Esophagus squamous epithelium (tissue), 5 donors: ENCODE measurements around the gene SPATA1. TPM values are rescaled to one million over a fixed set of nuclear protein-coding genes. Genes with fewer than 3 reads are reported as not detected.

Source experiments
- DNase-seq: peaks from one replicate; lab custom pipeline; 2025; lab: John Stamatoyannopoulos, UW
- H3K27ac ChIP-seq, 4 donors: fragments of 200-600 bp; sonication (generic); one replicate each; pipeline ENCODE4 v1.5.1; 2016 to 2019; ENCODE audit warnings: mild to moderate bottlenecking in 1 of 4
- H3K27me3 ChIP-seq, 4 donors: fragments of 200-600 bp; sonication (generic); 1 replicate in 3 of 4; 2 replicates in 1 of 4; pipeline versions ENCODE4 v1.5.1 to v1.6.0; 2017 to 2021; ENCODE audit warnings: antibody characterized with exemption in 1 of 4
- H3K36me3 ChIP-seq, 3 donors: fragments of 200-600 bp; sonication (generic); one replicate each; pipeline ENCODE4 v1.5.1; 2016 to 2019
- H3K4me1 ChIP-seq, 3 donors: fragments of 200-600 bp; sonication (generic); one replicate each; pipeline ENCODE4 v1.5.1; 2017 to 2019
- H3K4me3 ChIP-seq, 4 donors: fragments of 200-600 bp; sonication (generic); 1 replicate in 3 of 4; 2 replicates in 1 of 4; pipeline ENCODE4 v1.5.1; 2016 to 2019; ENCODE audit warnings: mild to moderate bottlenecking in 2 of 4, moderate library complexity in 1 of 4
- H3K9me3 ChIP-seq, 3 donors: fragments of 200-600 bp; sonication (generic); one replicate each; pipeline ENCODE4 v1.5.1; 2016 to 2019
- CTCF ChIP-seq, 6 experiments: fragments of 450-650 bp in 4 of 6; fragments of 200-600 bp in 2 of 6; sonication (generic) in 2 of 6; IDR thresholded peaks; one replicate each; pipeline ENCODE4 v1.5.1; 2016 to 2019; ENCODE audit warnings: antibody characterized with exemption in 6 of 6, mild to moderate bottlenecking in 4 of 6, moderate library complexity in 4 of 6
- POLR2A ChIP-seq, 4 donors: fragments of 450-650 bp; IDR thresholded peaks; one replicate each; pipeline ENCODE4 v1.6.1; 2017; ENCODE audit warnings: antibody characterized with exemption in 4 of 4, mild to moderate bottlenecking in 4 of 4, moderate library complexity in 3 of 4
- WGBS, 2 donors: methylation state at CpG; one replicate each; pipeline ENCODE4 v1.1.5; 2018; 5-methylcytosine and 5-hydroxymethylcytosine counted together
- intact Hi-C: fragments of 100-400 bp; cut with DNase I; formaldehyde crosslinking; loops from one replicate; pipeline ENCODE4 v1.15.0; 2022
- total RNA-seq, 4 donors: library from RNA; depleted of rRNA; stranded (reverse); fragments of >200 nt; gene quantifications; one replicate each; pipeline ENCODE4 v1.1.0, GENCODE V29; 2016
- donor health status: DM: yes; HTN: yes; CAD: no.

SPATA1 gene
- total RNA-seq, 4 donors from 2014 or later = 0.15 TPM; not detected in 3

- TF ChIP-seq CTCF (IDR thresholded peaks at IDR 0.05) = no peak
- TF ChIP-seq POLR2A (IDR thresholded peaks at IDR 0.05) = no peak
- no peak overlapping the region for H3K27ac ChIP-seq
- intact Hi-C loops = no loop called here
- H3K27me3 ChIP-seq = no peaks in the 10 kb centered on the region
- no peaks in the 10 kb centered on the region for H3K9me3 ChIP-seq
- DNase-seq = no peak
- WGBS, 2 donors = 33 to 44% methylated on average over 2 of the region's 2 CpGs
- H3K36me3 ChIP-seq = peaks cover 16 to 89% (median 26%) of the 10 kb centered on the region in 3 donors
- H3K4me3 ChIP-seq = no peak overlapping the region
- H3K4me1 ChIP-seq = peaks cover 0 to 33% (median under 1%) of the 10 kb centered on the region in 3 donors
Observed at GRCh38 chr1:84497631-84498275, 8.4 kb upstream of the SPATA1 start.

GRCh38 chr1:84502927-84503326 lies 3.3 kb upstream of the SPATA1 start:
- no peaks in the 10 kb centered on the region for H3K9me3 ChIP-seq
- H3K4me3 ChIP-seq = no peak overlapping the region
- H3K36me3 ChIP-seq = peaks cover 7 to 40% (median 9%) of the 10 kb centered on the region in 3 donors
- no peaks in the 10 kb centered on the region for H3K27me3 ChIP-seq
- 38 to 47% methylated on average over 5 of the region's 5 CpGs for WGBS, 2 donors
- intact Hi-C loops = no loop called here
- DNase-seq = no peak
- no peak overlapping the region for H3K27ac ChIP-seq
- peaks cover 11 to 63% (median 25%) of the 10 kb centered on the region in 3 donors for H3K4me1 ChIP-seq
- TF ChIP-seq CTCF (IDR thresholded peaks at IDR 0.05) = no peak
- no peak for TF ChIP-seq POLR2A (IDR thresholded peaks at IDR 0.05)

DNA sequence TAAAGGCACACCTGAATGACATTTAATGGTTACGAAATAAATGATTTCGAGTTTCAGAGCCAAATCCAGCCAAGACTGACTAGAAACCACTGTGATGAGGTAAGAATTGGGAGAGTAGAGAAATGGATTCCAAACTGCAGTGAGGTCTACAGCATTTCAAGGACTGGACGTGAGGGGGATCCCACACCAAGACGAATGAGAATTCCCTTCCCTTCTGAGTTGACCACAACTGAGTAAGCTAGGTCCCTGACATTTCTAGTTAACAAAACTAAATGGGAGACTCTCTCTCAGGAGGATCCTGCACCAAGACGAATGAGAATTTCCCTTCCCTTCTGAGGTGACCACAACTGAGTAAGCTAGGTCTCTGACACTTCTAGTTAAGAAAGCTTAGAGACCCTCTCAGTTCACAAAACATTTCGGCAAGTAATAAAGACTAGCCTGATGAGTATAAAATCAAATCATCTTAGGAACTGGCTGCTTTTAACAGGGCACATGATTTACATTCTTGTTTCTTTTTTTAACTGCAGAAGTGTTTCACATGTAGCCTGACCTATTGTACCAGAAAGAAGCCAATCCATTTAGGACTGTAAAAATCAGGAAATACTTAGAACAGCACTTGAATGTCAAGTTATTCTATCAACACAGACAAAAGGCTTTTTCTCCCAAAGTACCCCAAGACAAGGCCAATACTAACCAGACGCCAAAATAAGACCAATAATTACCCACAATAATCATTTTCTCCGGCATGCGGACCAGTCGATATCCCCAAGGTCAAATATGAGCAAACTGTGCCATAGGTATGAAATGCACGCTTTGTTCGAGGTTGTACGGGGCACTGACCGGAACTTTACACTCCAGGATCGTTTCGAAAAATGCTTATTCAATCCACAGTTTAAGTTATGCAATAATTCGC lies 1.4 kb upstream of the SPATA1 start:
- peak overlapping the region; percentile 95 to 99 (median 96) for H3K27ac ChIP-seq
- peaks cover 11 to 62% (median 25%) of the 10 kb centered on the region in 3 donors for H3K4me1 ChIP-seq
- no peak for DNase-seq
- H3K36me3 ChIP-seq = peaks cover 0 to 21% (median 3%) of the 10 kb centered on the region in 3 donors
- 2 to 7% methylated on average over 17 of the region's 17 CpGs for WGBS, 2 donors
- intact Hi-C loops = no loop called here
- no peaks in the 10 kb centered on the region for H3K9me3 ChIP-seq
- no peaks in the 10 kb centered on the region for H3K27me3 ChIP-seq
- H3K4me3 ChIP-seq = peak overlapping the region; percentile 67 to 94 (median 82)
- TF ChIP-seq POLR2A (IDR thresholded peaks at IDR 0.05) (no peak), CTCF (IDR thresholded peaks at IDR 0.05) (no peak)

DNA sequence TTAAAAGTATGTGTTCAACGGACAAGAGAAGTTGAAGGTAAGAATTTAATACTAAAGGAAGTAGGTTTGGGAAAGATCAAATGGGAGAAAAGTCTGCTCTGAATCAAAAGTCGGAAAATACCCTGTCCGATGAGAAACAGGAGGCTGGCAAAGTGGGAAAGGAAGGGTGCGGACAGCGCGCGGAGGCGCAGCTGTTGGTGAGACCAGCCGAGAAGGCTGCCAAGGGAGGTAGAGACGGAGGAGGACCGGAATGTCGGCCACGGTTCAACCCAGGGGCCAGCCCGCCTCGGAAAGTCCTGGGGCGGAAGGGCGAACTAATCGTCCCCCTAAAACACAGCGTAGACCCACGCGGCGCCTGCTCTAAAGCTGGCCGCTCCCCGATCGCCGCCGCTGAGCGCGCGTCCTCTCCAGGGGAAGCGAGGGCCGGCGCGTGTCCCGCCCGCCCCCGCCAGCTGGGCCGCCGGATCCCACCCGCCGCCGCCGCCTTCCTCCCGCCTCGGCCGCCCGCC lies 639 bp upstream of the SPATA1 start:
- no peaks in the 10 kb centered on the region for H3K27me3 ChIP-seq
- peak overlapping the region; percentile 95 to 99 (median 96) for H3K27ac ChIP-seq
- TF ChIP-seq POLR2A (IDR thresholded peaks at IDR 0.05) = no peak
- no peak for TF ChIP-seq CTCF (IDR thresholded peaks at IDR 0.05)
- H3K9me3 ChIP-seq = no peaks in the 10 kb centered on the region
- intact Hi-C loops = no loop called here
- peak overlapping the region; percentile 67 to 94 (median 82) for H3K4me3 ChIP-seq
- no peak for DNase-seq
- peaks cover 11 to 55% (median 25%) of the 10 kb centered on the region in 3 donors for H3K4me1 ChIP-seq
- H3K36me3 ChIP-seq = peaks cover 0 to 14% (median 0%) of the 10 kb centered on the region in 3 donors
- WGBS, 2 donors = 0 to 1% methylated on average over 15 to 38 of the region's 47 CpGs
